Naive thymus-derived CD4-positive, alpha-beta T cell (primary cell): Measurements from ENCODE around the gene SLC25A31. TPM values are rescaled to one million over a fixed set of nuclear protein-coding genes. Genes with fewer than 3 reads are reported as not detected.

Experiments
- ATAC-seq: fragments of 150-1000 bp; cut with Tn5 transposase; 2 replicates; pipeline ENCODE4 v1.10.0; 2021; ENCODE audit warnings: mild to moderate bottlenecking, moderate library complexity
- CTCF ChIA-PET: fragments of 350-600 bp; sonication (Branson Sonifier 250); formaldehyde crosslinking; loops from one replicate; lab custom pipeline; 2021; ENCODE audit warnings: antibody characterized with exemption; lab: Charles Lee
- POLR2A ChIA-PET: fragments of 350-600 bp; sonication (Branson Sonifier 250); formaldehyde crosslinking; loops from one replicate; lab custom pipeline; 2021; ENCODE audit warnings: antibody characterized with exemption, inconsistent platforms; lab: Charles Lee
- DNase-seq, 9 donors: peaks; one replicate each; pipeline versions ENCODE4 v3.0.0 to v3.0.0-alpha.2; 2020 to 2022; ENCODE audit warnings: mixed read lengths in 1 of 9
- H3K27ac ChIP-seq: one replicate; pipeline ENCODE4 v1.7.0; 2013; ENCODE audit warnings: mild to moderate bottlenecking, low read depth, low read length, moderate library complexity
- H3K27me3 ChIP-seq, 2 donors: one replicate each; pipeline ENCODE4 v1.7.0; 2013; ENCODE audit warnings: low read length in 2 of 2, mild to moderate bottlenecking in 2 of 2, moderate library complexity in 2 of 2; ENCODE audit not compliant: control insufficient read depth in 2 of 2, insufficient read depth in 2 of 2
- H3K36me3 ChIP-seq, 3 experiments: 1 replicate in 2 of 3; 2 replicates in 1 of 3; pipeline ENCODE4 v1.7.0; 2013; ENCODE audit warnings: low read length in 3 of 3, mild to moderate bottlenecking in 3 of 3, moderate library complexity in 1 of 3; ENCODE audit not compliant: insufficient read depth in 3 of 3, control insufficient read depth in 2 of 3
- H3K4me1 ChIP-seq, 2 donors: one replicate each; pipeline ENCODE4 v1.7.0; 2013; ENCODE audit warnings: low read length in 2 of 2, mild to moderate bottlenecking in 2 of 2, moderate library complexity in 1 of 2; ENCODE audit not compliant: control insufficient read depth in 2 of 2, insufficient read depth in 2 of 2
- H3K4me3 ChIP-seq: 2 replicates; pipeline ENCODE4 v1.7.0; 2013; ENCODE audit warnings: mild to moderate bottlenecking, low read length
- H3K9me3 ChIP-seq, 3 experiments: 1 replicate in 2 of 3; 2 replicates in 1 of 3; pipeline ENCODE4 v1.7.0; 2013; ENCODE audit warnings: low read length in 3 of 3; ENCODE audit not compliant: control insufficient read depth in 2 of 3
- H3K27ac Mint-ChIP-seq, 9 donors: one replicate each; pipeline ENCODE4 v1.8.0; 2020 to 2022; ENCODE audit warnings: mixed read lengths in 9 of 9, mild to moderate bottlenecking in 8 of 9, moderate library complexity in 5 of 9, inconsistent platforms in 2 of 9
- H3K27me3 Mint-ChIP-seq, 5 donors: one replicate each; pipeline ENCODE4 v1.8.0; 2021 to 2022; ENCODE audit warnings: mixed read lengths in 5 of 5, mild to moderate bottlenecking in 1 of 5
- H3K36me3 Mint-ChIP-seq, 5 donors: one replicate each; pipeline ENCODE4 v1.8.0; 2020 to 2022; ENCODE audit warnings: mixed read lengths in 5 of 5, mild to moderate bottlenecking in 3 of 5, inconsistent platforms in 1 of 5
- H3K4me1 Mint-ChIP-seq, 7 donors: one replicate each; pipeline ENCODE4 v1.8.0; 2020 to 2022; ENCODE audit warnings: mixed read lengths in 7 of 7, mild to moderate bottlenecking in 3 of 7, inconsistent platforms in 1 of 7
- H3K4me3 Mint-ChIP-seq, 10 donors: one replicate each; pipeline ENCODE4 v1.8.0; 2020 to 2022; ENCODE audit warnings: mild to moderate bottlenecking in 10 of 10, mixed read lengths in 10 of 10, moderate library complexity in 6 of 10, inconsistent platforms in 2 of 10
- H3K9me3 Mint-ChIP-seq, 11 donors: one replicate each; pipeline ENCODE4 v1.8.0; 2020 to 2022; ENCODE audit warnings: mixed read lengths in 11 of 11, mild to moderate bottlenecking in 4 of 11, inconsistent platforms in 1 of 11, moderate library complexity in 1 of 11
- intact Hi-C, 2 donors: fragments of 100-400 bp; cut with micrococcal nuclease; formaldehyde crosslinking; loops; one replicate each; pipeline ENCODE4 v1.15.1; 2023
- polyA plus RNA-seq, 2 donors: library from polyadenylated mRNA; unstranded; fragments of 300-500 nt; fragmentation: Illumina TruSeq; gene quantifications; one replicate each; pipeline ENCODE4 v1.2.3, GENCODE V29; 2021
- total RNA-seq, 6 experiments: library from RNA in 5 of 6; stranded (reverse) in 5 of 6; gene quantifications; 1 replicate in 5 of 6; 2 replicates in 1 of 6; pipeline ENCODE4 v1.2.3 and lab custom pipeline; 2021 to 2026

Gene SLC25A31
- total and polyA plus RNA-seq, 7 experiments from 2014 or later: not detected

DNA sequence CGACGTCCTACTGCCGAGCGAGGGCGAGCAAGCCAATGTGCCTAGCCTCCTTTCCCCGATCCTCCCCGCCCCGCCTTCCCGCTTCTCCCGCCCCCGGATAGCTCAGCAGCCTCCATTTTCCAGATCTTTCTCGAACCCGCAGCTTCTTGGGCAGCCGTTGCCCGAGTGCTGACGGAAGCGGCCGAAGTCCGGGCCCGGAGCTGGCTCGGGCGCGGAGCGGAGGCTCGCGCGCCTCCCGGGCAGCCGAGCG lies 51.8 kb downstream of the SLC25A31 start:
- Histone ChIP-seq H3K4me3 (peak overlapping the region; percentile 66), H3K4me1 (peaks cover 0 to 6% of the 10 kb centered on the region in 2 donors), H3K36me3 (no peaks in the 10 kb centered on the region), H3K27me3 (peaks cover 20 to 21% of the 10 kb centered on the region in 2 donors), H3K9me3 (no peaks in the 10 kb centered on the region), H3K27ac (no peak overlapping the region)
- H3K4me1 Mint-ChIP-seq: peaks cover 13 to 20% (median 18%) of the 10 kb centered on the region in 7 donors
- intact Hi-C loops: loop anchor here (1.0 to 5.0 kb wide), 6 partner anchors 99 to 1030 kb away; partner anchors contain the start of genes ABHD18 (in 2 of the 2), MFSD8 (in 2 of the 2), PGRMC2 (in 1 of the 2) and PLK4 (in 1 of the 2)
- DNase-seq: peak in 1 of 9 donors; percentile 14
- peaks cover 69 to 81% (median 72%) of the 10 kb centered on the region in 5 donors for H3K27me3 Mint-ChIP-seq
- ATAC-seq: peak; percentile 36
- ChIA-PET POLR2A (no interaction called here), CTCF (no interaction called here)
- peak overlapping the region; percentile 50 to 96 (median 89) for H3K4me3 Mint-ChIP-seq
- peaks cover 0 to 10% (median 0%) of the 10 kb centered on the region in 11 donors for H3K9me3 Mint-ChIP-seq
- peak overlapping the region in 1 of 9 donors; percentile 26 for H3K27ac Mint-ChIP-seq
- peaks cover 0 to 9% (median 4%) of the 10 kb centered on the region in 5 donors for H3K36me3 Mint-ChIP-seq

- Histone ChIP-seq H3K27me3 (peaks cover 20 to 21% of the 10 kb centered on the region in 2 donors), H3K9me3 (no peaks in the 10 kb centered on the region), H3K4me3 (peak within 1 kb of the TSS; percentile 66), H3K27ac (no peak within 1 kb of the TSS), H3K36me3 (no peaks in the 10 kb centered on the region), H3K4me1 (peaks cover 0 to 6% of the 10 kb centered on the region in 2 donors)
- intact Hi-C loops: loop anchor here (1.0 to 5.0 kb wide), 6 partner anchors 98 to 1030 kb away; partner anchors contain the start of genes ABHD18 (in 2 of the 2), MFSD8 (in 2 of the 2), PGRMC2 (in 1 of the 2) and PLK4 (in 1 of the 2)
- Mint-ChIP-seq H3K27ac (peak within 1 kb of the TSS in 5 of 9 donors; percentile 7 to 86 (median 49)), H3K36me3 (peaks cover 0 to 9% (median 4%) of the 10 kb centered on the region in 5 donors), H3K9me3 (peaks cover 0 to 10% (median 0%) of the 10 kb centered on the region in 11 donors), H3K27me3 (peaks cover 64 to 78% (median 67%) of the 10 kb centered on the region in 5 donors), H3K4me3 (peak within 1 kb of the TSS; percentile 86 to 96 (median 91)), H3K4me1 (peaks cover 13 to 20% (median 18%) of the 10 kb centered on the region in 7 donors)
- ChIA-PET POLR2A (no interaction called here), CTCF (no interaction called here)
- peak in 8 of 9 donors; percentile 7 to 77 (median 22) for DNase-seq
- peak; percentile 81 for ATAC-seq
Measured at GRCh38 chr4:127782275-127783025, 52.2 kb downstream of the SLC25A31 start, which contains the start of gene HSPA4L. HSPA4L (plus strand) TSS chr4:127782322; CDS start chr4:127782551, 229 bp downstream.

DNA sequence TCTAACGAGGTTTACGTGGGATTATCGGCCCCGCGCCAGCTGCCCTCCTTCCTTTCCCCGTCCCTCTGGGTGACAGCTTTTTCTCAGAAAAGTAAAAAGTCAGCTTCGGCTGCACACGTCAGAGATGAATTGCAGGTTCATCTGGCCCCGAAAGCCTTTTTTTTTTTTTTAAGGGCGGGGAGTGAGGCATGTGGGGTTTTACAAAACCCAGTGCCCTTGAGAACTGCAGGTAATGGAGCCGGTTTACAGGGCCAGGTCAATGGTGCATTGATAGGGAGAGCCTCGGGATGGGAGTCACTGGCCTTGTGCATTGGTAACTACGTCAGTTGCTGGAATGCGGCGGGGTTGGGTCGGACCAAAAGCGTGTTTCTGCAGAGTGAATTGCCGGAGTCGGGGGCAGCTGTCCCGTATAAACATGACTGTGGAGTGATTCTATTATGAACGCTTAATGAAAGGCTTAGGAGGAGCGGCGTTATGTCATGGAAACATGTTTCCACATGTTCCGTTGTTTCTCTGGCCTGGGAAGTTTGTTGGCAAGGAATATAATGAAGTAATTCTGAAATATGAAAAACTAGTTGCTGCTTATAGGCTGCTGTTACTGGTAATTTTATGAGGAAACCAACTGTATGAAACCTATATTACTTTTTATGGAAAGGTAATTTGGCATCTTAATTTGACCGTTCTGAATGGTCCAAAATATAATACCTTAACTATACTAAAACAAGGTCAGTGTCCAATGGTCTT lies 53.0 kb downstream of the SLC25A31 start:
- peak in 1 of 9 donors; percentile 10 for DNase-seq
- peaks cover 0 to 10% (median 0%) of the 10 kb centered on the region in 11 donors for H3K9me3 Mint-ChIP-seq
- ATAC-seq: no peak
- H3K27ac Mint-ChIP-seq: peak overlapping the region in 2 of 9 donors; percentile 76 to 86
- ChIA-PET CTCF (no interaction called here), POLR2A (no interaction called here)
- Histone ChIP-seq H3K27me3 (peaks cover 20 to 21% of the 10 kb centered on the region in 2 donors), H3K27ac (no peak overlapping the region), H3K9me3 (no peaks in the 10 kb centered on the region), H3K4me1 (peaks cover 0 to 6% of the 10 kb centered on the region in 2 donors), H3K4me3 (peak overlapping the region; percentile 66), H3K36me3 (no peaks in the 10 kb centered on the region)
- intact Hi-C loops: loop anchor here (2.0 to 5.0 kb wide), 5 partner anchors 98 to 1029 kb away; partner anchors contain the start of genes ABHD18 (in 1 of the 2), MFSD8 (in 1 of the 2), PGRMC2 (in 1 of the 2) and PLK4 (in 1 of the 2)
- peaks cover 0 to 9% (median 4%) of the 10 kb centered on the region in 5 donors for H3K36me3 Mint-ChIP-seq
- peaks cover 56 to 70% (median 61%) of the 10 kb centered on the region in 5 donors for H3K27me3 Mint-ChIP-seq
- peak overlapping the region; percentile 86 to 96 (median 91) for H3K4me3 Mint-ChIP-seq
- peaks cover 13 to 20% (median 18%) of the 10 kb centered on the region in 7 donors for H3K4me1 Mint-ChIP-seq

GRCh38 chr4:127783955-127784770 lies 54.0 kb downstream of the SLC25A31 start:
- DNase-seq (no peak), ATAC-seq (no peak)
- H3K36me3 ChIP-seq: no peaks in the 10 kb centered on the region
- Mint-ChIP-seq H3K9me3 (peaks cover 0 to 10% (median 0%) of the 10 kb centered on the region in 11 donors), H3K27me3 (peaks cover 53 to 72% (median 62%) of the 10 kb centered on the region in 5 donors), H3K27ac (no peak overlapping the region), H3K36me3 (peaks cover 0 to 6% (median 4%) of the 10 kb centered on the region in 5 donors), H3K4me3 (peak overlapping the region in 1 of 10 donors; percentile 35), H3K4me1 (peaks cover 13 to 20% (median 18%) of the 10 kb centered on the region in 7 donors)
- POLR2A ChIA-PET: no interaction called here
- intact Hi-C loops: loop anchor here (2.0 to 5.0 kb wide), 5 partner anchors 97 to 1028 kb away; partner anchors contain the start of genes ABHD18 (in 1 of the 2), MFSD8 (in 1 of the 2), PGRMC2 (in 1 of the 2) and PLK4 (in 1 of the 2)
- CTCF ChIA-PET: no interaction called here
- no peak overlapping the region for H3K4me3 ChIP-seq
- H3K4me1 ChIP-seq: peaks cover 0 to 6% of the 10 kb centered on the region in 2 donors
- H3K27ac ChIP-seq: no peak overlapping the region
- H3K9me3 ChIP-seq: no peaks in the 10 kb centered on the region
- peaks cover 20 to 21% of the 10 kb centered on the region in 2 donors for H3K27me3 ChIP-seq

GRCh38 chr4:127788517-127788916 lies 58.3 kb downstream of the SLC25A31 start:
- POLR2A ChIA-PET: no interaction called here
- Mint-ChIP-seq H3K27me3 (peaks cover 28 to 59% (median 47%) of the 10 kb centered on the region in 5 donors), H3K36me3 (no peaks in the 10 kb centered on the region), H3K9me3 (peaks cover 0 to 1% (median 0%) of the 10 kb centered on the region in 11 donors), H3K4me1 (peaks cover 0 to under 1% (median 0%) of the 10 kb centered on the region in 7 donors), H3K27ac (no peak overlapping the region), H3K4me3 (no peak overlapping the region)
- intact Hi-C loops: no loop called here
- no peaks in the 10 kb centered on the region for H3K36me3 ChIP-seq
- H3K27ac ChIP-seq: no peak overlapping the region
- H3K4me1 ChIP-seq: no peaks in the 10 kb centered on the region
- CTCF ChIA-PET: no interaction called here
- peaks cover 0 to 6% of the 10 kb centered on the region in 2 donors for H3K27me3 ChIP-seq
- no peak overlapping the region for H3K4me3 ChIP-seq
- DNase-seq (no peak), ATAC-seq (no peak)
- H3K9me3 ChIP-seq: no peaks in the 10 kb centered on the region
